Liver (tissue), 9 donors: Measurements from ENCODE around the gene JMJD7. TPM values are rescaled to one million over a fixed set of nuclear protein-coding genes. Genes with fewer than 3 reads are reported as not detected.

ENCODE experiments used
- DNase-seq: peaks from one replicate; pipeline ENCODE4 v3.0.0-alpha.2; 2017; ENCODE audit warnings: low spot score
- H3K27ac ChIP-seq, 2 donors: one replicate each; pipeline ENCODE4 v1.7.0; 2013; ENCODE audit warnings: inconsistent platforms in 2 of 2, low read length in 2 of 2, control low read depth in 1 of 2, low read depth in 1 of 2, mild to moderate bottlenecking in 1 of 2
- H3K27me3 ChIP-seq, 4 donors: one replicate each; pipeline versions ENCODE4 v1.6.1 to v1.7.0; 2013; ENCODE audit warnings: low read length in 3 of 4, inconsistent platforms in 1 of 4, mild to moderate bottlenecking in 1 of 4, moderate library complexity in 1 of 4; ENCODE audit not compliant: control insufficient read depth in 4 of 4, insufficient read depth in 4 of 4
- H3K36me3 ChIP-seq, 4 donors: one replicate each; pipeline versions ENCODE4 v1.6.1 to v1.7.0; 2013; ENCODE audit warnings: low read length in 3 of 4, mild to moderate bottlenecking in 3 of 4, low read depth in 1 of 4, moderate library complexity in 1 of 4; ENCODE audit not compliant: control insufficient read depth in 4 of 4, insufficient read depth in 3 of 4
- H3K4me1 ChIP-seq, 4 donors: one replicate each; pipeline versions ENCODE4 v1.6.1 to v1.7.0; 2013; ENCODE audit warnings: low read length in 3 of 4, mild to moderate bottlenecking in 3 of 4, moderate library complexity in 1 of 4; ENCODE audit not compliant: control insufficient read depth in 4 of 4, insufficient read depth in 4 of 4
- H3K4me3 ChIP-seq, 3 donors: one replicate each; pipeline versions ENCODE4 v1.6.1 to v1.7.0; 2013; ENCODE audit warnings: low read length in 3 of 3, control low read depth in 1 of 3, low read depth in 1 of 3, mild to moderate bottlenecking in 1 of 3
- H3K9ac ChIP-seq, 2 donors: one replicate each; pipeline ENCODE4 v1.7.0; 2013; ENCODE audit warnings: low read length in 2 of 2, mild to moderate bottlenecking in 2 of 2, moderate library complexity in 2 of 2, control low read depth in 1 of 2, low read depth in 1 of 2
- H3K9me3 ChIP-seq, 4 donors: one replicate each; pipeline versions ENCODE4 v1.6.1 to v1.7.0; 2013; ENCODE audit warnings: low read length in 3 of 4; ENCODE audit not compliant: control insufficient read depth in 4 of 4
- EGR1 ChIP-seq, 2 donors: IDR thresholded peaks; 2 replicates each; pipeline ENCODE4 v1.6.1; 2016 to 2018; ENCODE audit warnings: antibody characterized with exemption in 2 of 2, low read depth in 2 of 2
- FOXA1 ChIP-seq: IDR thresholded peaks from 2 replicates; pipeline ENCODE4 v1.6.1; 2016; ENCODE audit warnings: antibody characterized with exemption
- FOXA2 ChIP-seq: IDR thresholded peaks from 2 replicates; pipeline ENCODE4 v1.6.1; 2016; ENCODE audit warnings: antibody characterized with exemption
- GABPA ChIP-seq, 2 donors: IDR thresholded peaks in 1 of 2; conservative IDR thresholded peaks in 1 of 2; 2 replicates each; pipeline ENCODE4 v1.6.1; 2016; ENCODE audit warnings: antibody characterized with exemption in 2 of 2, mild to moderate bottlenecking in 1 of 2, moderate library complexity in 1 of 2
- HNF4A ChIP-seq, 2 donors: conservative IDR thresholded peaks; 2 replicates each; pipeline ENCODE4 v1.6.1; 2016; ENCODE audit warnings: antibody characterized with exemption in 2 of 2, mild to moderate bottlenecking in 2 of 2
- HNF4G ChIP-seq: IDR thresholded peaks from 2 replicates; pipeline ENCODE4 v1.6.1; 2016; ENCODE audit warnings: antibody characterized with exemption
- JUND ChIP-seq, 2 donors: IDR thresholded peaks; 2 replicates each; pipeline ENCODE4 v1.6.1; 2016; ENCODE audit warnings: antibody characterized with exemption in 2 of 2
- RAD21 ChIP-seq, 2 donors: IDR thresholded peaks; 2 replicates each; pipeline ENCODE4 v1.6.1; 2016; ENCODE audit warnings: antibody characterized with exemption in 2 of 2, mild to moderate bottlenecking in 2 of 2
- RXRA ChIP-seq, 2 donors: IDR thresholded peaks; 2 replicates each; pipeline ENCODE4 v1.6.1; 2017 to 2018; ENCODE audit warnings: antibody characterized with exemption in 2 of 2, mild to moderate bottlenecking in 1 of 2
- SP1 ChIP-seq: IDR thresholded peaks from 2 replicates; pipeline ENCODE4 v1.6.1; 2018; ENCODE audit warnings: antibody characterized with exemption, mild to moderate bottlenecking
- TAF1 ChIP-seq: conservative IDR thresholded peaks from 2 replicates; pipeline ENCODE4 v1.6.1; 2016; ENCODE audit warnings: antibody characterized with exemption, mild to moderate bottlenecking
- YY1 ChIP-seq: IDR thresholded peaks from 2 replicates; pipeline ENCODE4 v1.6.1; 2016; ENCODE audit warnings: antibody characterized with exemption, mild to moderate bottlenecking
- ZBTB33 ChIP-seq: IDR thresholded peaks from 2 replicates; pipeline ENCODE4 v1.6.1; 2016; ENCODE audit warnings: antibody characterized with exemption
- WGBS: extraction: QIAGEN DNeasy Blood & Tissue Kit; methylation state at CpG from one replicate; pipeline ENCODE4 v1.1.7; 2013; 5-methylcytosine and 5-hydroxymethylcytosine counted together
- polyA plus RNA-seq, 2 donors: library from polyadenylated mRNA; stranded (reverse) in 1 of 2; unstranded in 1 of 2; fragments of 200-250 nt in 1 of 2; fragments of >200 nt in 1 of 2; fragmentation: Nextera tagmentation in 1 of 2; extraction: Ambion mirVana in 1 of 2; gene quantifications; one replicate each; pipeline versions ENCODE4 v1.2.1 to v1.2.3, GENCODE V29; 2013 to 2015
- total RNA-seq, 2 donors: library from RNA; depleted of rRNA; stranded (reverse); fragments of >200 nt; gene quantifications; one replicate each; pipeline ENCODE4 v1.2.3, GENCODE V29; 2014
- TF ChIP-seq, protein P1 (sequence below): IDR thresholded peaks from 2 replicates; pipeline ENCODE4 v1.6.1; 2016; ENCODE audit warnings: antibody characterized with exemption
- TF ChIP-seq, protein P2 (sequence below): fragments of 150-350 bp; IDR thresholded peaks from 2 replicates; pipeline ENCODE4 v1.5.1; 2017; ENCODE audit warnings: improper control_type of control experiment, low read depth, low read length; ENCODE audit not compliant: missing input control
- donor health status: healthy.
- donor health status: healthy.
- donor health status: healthy.
- donor health status: healthy.
- donor health status: healthy.

JMJD7 gene
- total and polyA plus RNA-seq, 4 donors, result 0.75 to 5.9 (median 5.4) TPM

GRCh38 chr15:41825572-41826535 lies 2.0 kb upstream of the JMJD7 start:
- TF ChIP-seq SP1 (no peak), TAF1 (no peak), HNF4A (conservative IDR thresholded peaks at IDR 0.05) (no peak), FOXA2 (no peak), RAD21 (IDR thresholded peaks at IDR 0.05) (no peak), JUND (IDR thresholded peaks at IDR 0.05) (no peak)
- no peaks in the 10 kb centered on the region for H3K9me3 ChIP-seq
- no peak overlapping the region for H3K27ac ChIP-seq
- H3K9ac ChIP-seq, result no peak overlapping the region
- H3K4me1 ChIP-seq, result peaks cover 0 to 12% (median 11%) of the 10 kb centered on the region in 4 donors
- no peaks in the 10 kb centered on the region for H3K27me3 ChIP-seq
- H3K4me3 ChIP-seq, result no peak overlapping the region
- peaks cover 0 to 16% (median 3%) of the 10 kb centered on the region in 4 donors for H3K36me3 ChIP-seq
- WGBS, result 89% methylated on average over 13 of the region's 13 CpGs
- DNase-seq, result no peak

DNA sequence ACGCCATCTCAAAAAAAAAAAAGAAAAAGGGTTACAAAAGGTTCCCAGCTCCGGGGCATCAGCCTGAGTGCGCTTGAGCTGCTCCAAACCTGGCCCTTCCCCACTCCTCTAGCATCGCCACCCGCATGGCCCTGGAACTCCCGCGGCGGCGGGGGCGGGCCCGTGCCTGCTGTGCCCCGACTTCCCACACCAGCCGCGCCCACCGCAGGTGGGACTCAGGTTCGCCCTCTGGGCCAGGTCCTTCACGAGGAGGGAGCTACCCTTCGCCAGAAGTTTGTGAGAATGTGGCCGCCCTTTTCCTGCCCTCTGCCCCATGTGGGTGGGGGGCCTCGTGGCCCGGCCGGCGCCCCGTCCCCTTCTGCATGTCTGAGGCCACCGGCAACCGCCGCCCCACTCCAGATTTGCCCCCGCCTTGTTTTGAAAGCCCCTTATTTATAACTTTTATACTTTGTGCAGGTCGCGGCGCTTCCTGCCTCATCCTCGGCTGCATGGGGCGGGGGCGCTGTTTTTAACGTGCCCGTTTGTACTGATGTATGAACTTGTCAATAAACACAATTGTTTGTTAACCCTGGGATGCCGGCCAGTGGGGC lies 507 bp upstream of the JMJD7 start:
- H3K4me3 ChIP-seq, result peak overlapping the region in 2 of 3 donors; percentile 48 to 76
- H3K27me3 ChIP-seq, result no peaks in the 10 kb centered on the region
- H3K36me3 ChIP-seq, result peaks cover 0 to 11% (median 3%) of the 10 kb centered on the region in 4 donors
- DNase-seq, result peak; percentile 39
- H3K9me3 ChIP-seq, result no peaks in the 10 kb centered on the region
- peaks cover 0 to 12% (median 11%) of the 10 kb centered on the region in 4 donors for H3K4me1 ChIP-seq
- peak overlapping the region in 1 of 2 donors; percentile 29 for H3K27ac ChIP-seq
- no peak for TF ChIP-seq TAF1
- peak; percentile 10 for TF ChIP-seq FOXA2
- TF ChIP-seq RXRA (IDR thresholded peaks at IDR 0.05), result peak; percentile 18 to 29
- TF ChIP-seq HNF4A (conservative IDR thresholded peaks at IDR 0.05), result peak; percentile 38 to 45
- no peak for TF ChIP-seq FOXA1
- peak in 1 of 2 donors; percentile 21 for TF ChIP-seq EGR1 (IDR thresholded peaks at IDR 0.05; ENCODE audit: low read depth in 2 of 2)
- no peak overlapping the region for H3K9ac ChIP-seq
- 7% methylated on average over 37 of the region's 37 CpGs for WGBS

GRCh38 chr15:41828807-41829141 lies 882 bp downstream of the JMJD7 start:
- Histone ChIP-seq H3K36me3 (peaks cover 0 to 8% (median 0%) of the 10 kb centered on the region in 4 donors), H3K27me3 (no peaks in the 10 kb centered on the region), H3K4me1 (peaks cover 0 to 12% (median 11%) of the 10 kb centered on the region in 4 donors), H3K4me3 (peak overlapping the region; percentile 76 to 86 (median 83)), H3K9me3 (no peaks in the 10 kb centered on the region), H3K27ac (no peak overlapping the region), H3K9ac (peak overlapping the region; percentile 68 to 75)
- 14% methylated on average over 6 of the region's 6 CpGs for WGBS
- TF ChIP-seq YY1, result no peak
- TF ChIP-seq ZBTB33, result no peak
- no peak for TF ChIP-seq RXRA (IDR thresholded peaks at IDR 0.05)
- TF ChIP-seq, protein P1, sequence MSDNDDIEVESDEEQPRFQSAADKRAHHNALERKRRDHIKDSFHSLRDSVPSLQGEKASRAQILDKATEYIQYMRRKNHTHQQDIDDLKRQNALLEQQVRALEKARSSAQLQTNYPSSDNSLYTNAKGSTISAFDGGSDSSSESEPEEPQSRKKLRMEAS, result no peak
- no peak for TF ChIP-seq HNF4G
- TF ChIP-seq TAF1, result no peak
- TF ChIP-seq SP1, result no peak
- TF ChIP-seq, protein P2, sequence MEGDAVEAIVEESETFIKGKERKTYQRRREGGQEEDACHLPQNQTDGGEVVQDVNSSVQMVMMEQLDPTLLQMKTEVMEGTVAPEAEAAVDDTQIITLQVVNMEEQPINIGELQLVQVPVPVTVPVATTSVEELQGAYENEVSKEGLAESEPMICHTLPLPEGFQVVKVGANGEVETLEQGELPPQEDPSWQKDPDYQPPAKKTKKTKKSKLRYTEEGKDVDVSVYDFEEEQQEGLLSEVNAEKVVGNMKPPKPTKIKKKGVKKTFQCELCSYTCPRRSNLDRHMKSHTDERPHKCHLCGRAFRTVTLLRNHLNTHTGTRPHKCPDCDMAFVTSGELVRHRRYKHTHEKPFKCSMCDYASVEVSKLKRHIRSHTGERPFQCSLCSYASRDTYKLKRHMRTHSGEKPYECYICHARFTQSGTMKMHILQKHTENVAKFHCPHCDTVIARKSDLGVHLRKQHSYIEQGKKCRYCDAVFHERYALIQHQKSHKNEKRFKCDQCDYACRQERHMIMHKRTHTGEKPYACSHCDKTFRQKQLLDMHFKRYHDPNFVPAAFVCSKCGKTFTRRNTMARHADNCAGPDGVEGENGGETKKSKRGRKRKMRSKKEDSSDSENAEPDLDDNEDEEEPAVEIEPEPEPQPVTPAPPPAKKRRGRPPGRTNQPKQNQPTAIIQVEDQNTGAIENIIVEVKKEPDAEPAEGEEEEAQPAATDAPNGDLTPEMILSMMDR, result no peak
- TF ChIP-seq HNF4A (conservative IDR thresholded peaks at IDR 0.05), result no peak
- no peak for TF ChIP-seq GABPA (IDR thresholded peaks at IDR 0.05 in 1 of 2, conservative IDR thresholded peaks at IDR 0.05 in 1 of 2)
- no peak for DNase-seq
